ENCODE measurements around the gene JOSD2.
A peak's percentile ranks its signal among the peaks of the same experiment; 100 is the strongest.

DNA sequence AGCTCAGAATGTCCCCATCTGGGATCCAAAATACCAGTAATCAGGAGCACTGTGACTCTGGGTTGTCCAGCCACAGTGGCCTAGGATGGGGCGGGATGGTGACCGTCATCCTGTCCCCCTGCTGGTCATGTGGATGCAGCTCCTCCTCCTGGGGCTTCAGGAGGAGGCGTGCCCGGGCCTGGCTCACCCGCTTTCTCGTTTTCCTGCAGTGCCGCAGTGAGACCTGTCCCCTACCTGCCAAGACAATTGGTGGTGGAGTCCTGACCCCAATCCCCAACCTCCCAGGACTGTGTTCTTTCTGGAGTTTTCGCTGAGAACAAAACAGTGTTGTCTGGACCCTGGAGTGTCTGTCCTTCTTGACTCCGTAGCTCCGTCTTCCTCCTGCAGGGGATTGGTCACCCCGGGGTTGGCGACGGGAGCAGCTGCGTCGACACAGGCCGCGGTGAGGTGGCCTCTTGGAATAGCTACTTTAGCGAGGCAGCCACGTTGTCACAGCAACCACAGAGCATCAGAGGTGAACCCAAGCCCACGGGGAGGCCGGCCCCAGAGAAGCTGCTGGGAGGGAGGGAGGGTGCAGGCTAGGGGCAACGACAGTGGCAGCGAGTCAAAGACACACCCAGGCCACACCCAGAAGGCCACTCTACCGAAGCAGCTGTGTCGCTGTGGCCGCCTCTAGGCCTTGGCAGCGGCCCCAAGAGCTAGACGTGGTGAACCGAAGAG, 44.8 kb downstream of the JOSD2 start:
- no peak for TF ChIP-seq ATF3 (IDR thresholded peaks at IDR 0.05)
- TF ChIP-seq JUND (IDR thresholded peaks at IDR 0.05): no peak
- no peak for TF ChIP-seq EZH2phosphoT487 (IDR thresholded peaks at IDR 0.05; ENCODE audit: borderline replicate concordance)
- TF ChIP-seq, protein P1, sequence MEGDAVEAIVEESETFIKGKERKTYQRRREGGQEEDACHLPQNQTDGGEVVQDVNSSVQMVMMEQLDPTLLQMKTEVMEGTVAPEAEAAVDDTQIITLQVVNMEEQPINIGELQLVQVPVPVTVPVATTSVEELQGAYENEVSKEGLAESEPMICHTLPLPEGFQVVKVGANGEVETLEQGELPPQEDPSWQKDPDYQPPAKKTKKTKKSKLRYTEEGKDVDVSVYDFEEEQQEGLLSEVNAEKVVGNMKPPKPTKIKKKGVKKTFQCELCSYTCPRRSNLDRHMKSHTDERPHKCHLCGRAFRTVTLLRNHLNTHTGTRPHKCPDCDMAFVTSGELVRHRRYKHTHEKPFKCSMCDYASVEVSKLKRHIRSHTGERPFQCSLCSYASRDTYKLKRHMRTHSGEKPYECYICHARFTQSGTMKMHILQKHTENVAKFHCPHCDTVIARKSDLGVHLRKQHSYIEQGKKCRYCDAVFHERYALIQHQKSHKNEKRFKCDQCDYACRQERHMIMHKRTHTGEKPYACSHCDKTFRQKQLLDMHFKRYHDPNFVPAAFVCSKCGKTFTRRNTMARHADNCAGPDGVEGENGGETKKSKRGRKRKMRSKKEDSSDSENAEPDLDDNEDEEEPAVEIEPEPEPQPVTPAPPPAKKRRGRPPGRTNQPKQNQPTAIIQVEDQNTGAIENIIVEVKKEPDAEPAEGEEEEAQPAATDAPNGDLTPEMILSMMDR (IDR thresholded peaks at IDR 0.05 in 2 of 3, conservative IDR thresholded peaks at IDR 0.05 in 1 of 3; ENCODE audit: borderline replicate concordance in 1 of 3, insufficient read depth in 1 of 3, low read depth in 2 of 3, low read length in 2 of 3): peak in 2 of 3 experiments; percentile 56 to 67; a peak in 4 of 6 replicates
- no peak; the same call in 1 of the 2 replicates for TF ChIP-seq RAD21 (IDR thresholded peaks at IDR 0.05; ENCODE audit: low read depth)
- no peak for TF ChIP-seq POLR2A (IDR thresholded peaks at IDR 0.05; ENCODE audit: borderline replicate concordance, extremely low read depth, insufficient read depth, insufficient read length)
- TF ChIP-seq ZNF274 (IDR thresholded peaks at IDR 0.05; ENCODE audit: low read depth, low read length): no peak
- TF ChIP-seq EGR1 (IDR thresholded peaks at IDR 0.05; ENCODE audit: low read depth): no peak
- no peak for TF ChIP-seq SIN3A (IDR thresholded peaks at IDR 0.05; ENCODE audit: low read depth)

Data from HCT116 (cell line).